ENCODE measurements around the gene PPP1R16B.

The PPP1R16B gene

DNA sequence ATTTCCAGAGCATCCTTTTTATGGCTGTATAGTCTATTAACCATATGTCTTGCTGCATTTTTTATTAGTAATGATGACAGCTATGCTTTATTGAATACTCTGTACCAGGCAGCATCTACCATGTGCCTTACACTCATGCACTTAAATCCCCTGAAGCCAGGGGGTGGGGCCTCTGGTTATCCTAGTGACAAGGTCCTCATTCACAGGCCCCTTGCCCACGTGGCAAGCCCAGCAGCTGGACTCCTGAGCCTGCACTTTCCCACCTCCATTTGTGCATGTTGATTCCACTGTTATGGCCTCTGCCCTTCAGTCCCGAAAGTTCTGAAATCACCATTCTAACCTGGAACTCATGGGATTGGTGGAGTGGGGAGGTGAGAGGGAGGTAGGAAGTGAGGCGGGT lies 35.0 kb upstream of the PPP1R16B start:
- TF ChIP-seq FOXP2 (optimal IDR thresholded peaks at IDR 0.05; ENCODE audit: borderline replicate concordance, extremely low read depth, extremely low read length, insufficient read depth) (no peak), REST (IDR thresholded peaks at IDR 0.05; ENCODE audit: insufficient read depth in 1 of 2, low read depth in 2 of 2, low read length in 2 of 2) (no peak), TAF1 (IDR thresholded peaks at IDR 0.05; ENCODE audit: borderline replicate concordance, insufficient read depth, low read length) (no peak), SIN3A (IDR thresholded peaks at IDR 0.05; ENCODE audit: borderline replicate concordance, insufficient read depth, low read length) (no peak), POLR2AphosphoS5 (IDR thresholded peaks at IDR 0.05; ENCODE audit: low read depth, low read length) (no peak)

DNA sequence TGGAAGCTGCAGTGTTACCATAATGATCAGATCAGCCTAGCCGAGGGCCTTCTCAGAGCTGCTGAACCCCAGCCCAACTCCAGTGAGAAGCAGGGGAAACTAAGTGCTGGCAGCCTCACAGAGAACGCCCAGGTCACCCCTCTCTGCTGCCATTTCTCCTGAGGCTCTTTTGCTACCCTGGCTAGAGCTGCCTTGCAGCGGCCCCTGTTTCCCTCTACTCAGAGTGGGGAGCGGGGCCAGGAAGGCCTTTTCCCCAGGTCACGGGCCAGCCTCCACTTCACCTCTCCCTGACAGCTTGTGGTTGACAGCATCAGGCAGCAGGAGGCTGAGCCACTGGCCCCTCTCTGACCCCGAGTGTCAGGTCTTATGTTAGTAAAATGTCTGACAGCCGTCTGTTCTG lies 34.5 kb upstream of the PPP1R16B start:
- TF ChIP-seq SIN3A (IDR thresholded peaks at IDR 0.05; ENCODE audit: borderline replicate concordance, insufficient read depth, low read length) (no peak), REST (IDR thresholded peaks at IDR 0.05; ENCODE audit: insufficient read depth in 1 of 2, low read depth in 2 of 2, low read length in 2 of 2) (no peak), POLR2AphosphoS5 (IDR thresholded peaks at IDR 0.05; ENCODE audit: low read depth, low read length) (no peak), FOXP2 (optimal IDR thresholded peaks at IDR 0.05; ENCODE audit: borderline replicate concordance, extremely low read depth, extremely low read length, insufficient read depth) (no peak), TAF1 (IDR thresholded peaks at IDR 0.05; ENCODE audit: borderline replicate concordance, insufficient read depth, low read length) (no peak)

- no peak for TF ChIP-seq FOXP2 (optimal IDR thresholded peaks at IDR 0.05; ENCODE audit: borderline replicate concordance, extremely low read depth, extremely low read length, insufficient read depth)
- TF ChIP-seq REST (IDR thresholded peaks at IDR 0.05; ENCODE audit: insufficient read depth in 1 of 2, low read depth in 2 of 2, low read length in 2 of 2), result no peak
- no peak for TF ChIP-seq SIN3A (IDR thresholded peaks at IDR 0.05; ENCODE audit: borderline replicate concordance, insufficient read depth, low read length)
- TF ChIP-seq TAF1 (IDR thresholded peaks at IDR 0.05; ENCODE audit: borderline replicate concordance, insufficient read depth, low read length), result no peak
- no peak for TF ChIP-seq POLR2AphosphoS5 (IDR thresholded peaks at IDR 0.05; ENCODE audit: low read depth, low read length)
Observed at GRCh38 chr20:38771621-38772020, 33.9 kb upstream of the PPP1R16B start.

- TF ChIP-seq REST (IDR thresholded peaks at IDR 0.05; ENCODE audit: insufficient read depth in 1 of 2, low read depth in 2 of 2, low read length in 2 of 2) (no peak), SIN3A (IDR thresholded peaks at IDR 0.05; ENCODE audit: borderline replicate concordance, insufficient read depth, low read length) (no peak), TAF1 (IDR thresholded peaks at IDR 0.05; ENCODE audit: borderline replicate concordance, insufficient read depth, low read length) (no peak), POLR2AphosphoS5 (IDR thresholded peaks at IDR 0.05; ENCODE audit: low read depth, low read length) (no peak), FOXP2 (optimal IDR thresholded peaks at IDR 0.05; ENCODE audit: borderline replicate concordance, extremely low read depth, extremely low read length, insufficient read depth) (no peak)
Observed at GRCh38 chr20:38774167-38774566, 31.3 kb upstream of the PPP1R16B start.

DNA sequence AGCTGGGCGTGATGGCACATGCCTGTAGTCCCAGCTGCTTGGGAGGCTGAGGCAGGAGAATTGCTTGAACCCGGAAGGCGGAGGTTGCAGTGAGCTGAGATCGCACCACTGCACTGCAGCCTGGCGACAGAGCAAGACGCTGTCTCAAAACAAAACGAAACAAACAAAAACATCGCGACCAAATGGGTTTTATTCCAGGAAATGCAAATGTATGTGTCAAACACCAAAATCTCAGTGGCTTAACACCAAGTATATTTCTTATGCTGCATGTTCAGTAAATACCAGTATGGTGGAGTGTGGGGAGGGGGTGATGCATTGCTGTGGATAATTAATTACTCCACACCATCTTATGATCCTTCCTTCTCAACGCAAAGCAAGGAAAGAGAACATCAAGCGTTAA lies 29.1 kb upstream of the PPP1R16B start:
- TF ChIP-seq SIN3A (IDR thresholded peaks at IDR 0.05; ENCODE audit: borderline replicate concordance, insufficient read depth, low read length) (no peak), TAF1 (IDR thresholded peaks at IDR 0.05; ENCODE audit: borderline replicate concordance, insufficient read depth, low read length) (no peak), POLR2AphosphoS5 (IDR thresholded peaks at IDR 0.05; ENCODE audit: low read depth, low read length) (no peak), REST (IDR thresholded peaks at IDR 0.05; ENCODE audit: insufficient read depth in 1 of 2, low read depth in 2 of 2, low read length in 2 of 2) (no peak), FOXP2 (optimal IDR thresholded peaks at IDR 0.05; ENCODE audit: borderline replicate concordance, extremely low read depth, extremely low read length, insufficient read depth) (no peak)
